ENCODE data around the gene TMPRSS7. TPM values are rescaled to one million over a fixed set of nuclear protein-coding genes. Genes with fewer than 3 reads are reported as not detected.

Gene TMPRSS7
- polyA plus RNA-seq, 1 donor from 2014 or later, result 0.52 TPM

DNA sequence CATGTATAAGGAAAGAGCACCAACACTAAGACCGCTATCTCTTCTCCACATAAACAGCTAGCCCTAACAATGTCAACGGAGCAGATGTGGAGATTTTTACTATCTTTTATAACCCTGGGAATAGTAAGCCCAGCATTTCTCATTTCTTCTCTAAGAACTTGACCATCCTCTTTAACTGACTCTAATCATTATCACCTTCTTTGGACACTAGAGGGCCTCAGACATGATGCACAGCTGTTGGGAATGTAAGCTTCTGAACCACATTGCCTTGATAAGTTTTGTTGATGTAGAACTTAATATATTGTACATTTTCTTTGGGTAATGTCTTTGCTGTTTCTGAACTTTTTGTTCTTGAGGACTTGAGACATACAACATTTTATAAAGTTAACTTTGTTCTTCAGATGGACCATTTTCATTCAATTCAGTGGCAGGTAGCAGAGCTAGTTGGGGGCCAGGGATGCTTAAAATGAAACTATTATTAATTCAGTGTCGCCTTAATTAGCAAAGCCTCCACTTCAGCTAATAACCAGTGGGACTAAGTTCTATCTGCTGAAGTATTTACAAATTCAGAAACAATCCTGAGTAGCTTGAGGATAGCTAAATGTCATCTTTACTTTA lies 45.4 kb upstream of the TMPRSS7 start:
- Histone ChIP-seq H3K27ac (ENCODE audit: low read length) (no peak overlapping the region), H3K9me3 (ENCODE audit: low read length) (no peaks in the 10 kb centered on the region)
- TF ChIP-seq SMC3 (conservative IDR thresholded peaks at IDR 0.05; ENCODE audit: poor library complexity) (peak; percentile 85), RAD21 (conservative IDR thresholded peaks at IDR 0.05) (peak; percentile 72), TAF1 (IDR thresholded peaks at IDR 0.05; ENCODE audit: low read depth) (no peak)
- TF ChIP-seq, protein P1, sequence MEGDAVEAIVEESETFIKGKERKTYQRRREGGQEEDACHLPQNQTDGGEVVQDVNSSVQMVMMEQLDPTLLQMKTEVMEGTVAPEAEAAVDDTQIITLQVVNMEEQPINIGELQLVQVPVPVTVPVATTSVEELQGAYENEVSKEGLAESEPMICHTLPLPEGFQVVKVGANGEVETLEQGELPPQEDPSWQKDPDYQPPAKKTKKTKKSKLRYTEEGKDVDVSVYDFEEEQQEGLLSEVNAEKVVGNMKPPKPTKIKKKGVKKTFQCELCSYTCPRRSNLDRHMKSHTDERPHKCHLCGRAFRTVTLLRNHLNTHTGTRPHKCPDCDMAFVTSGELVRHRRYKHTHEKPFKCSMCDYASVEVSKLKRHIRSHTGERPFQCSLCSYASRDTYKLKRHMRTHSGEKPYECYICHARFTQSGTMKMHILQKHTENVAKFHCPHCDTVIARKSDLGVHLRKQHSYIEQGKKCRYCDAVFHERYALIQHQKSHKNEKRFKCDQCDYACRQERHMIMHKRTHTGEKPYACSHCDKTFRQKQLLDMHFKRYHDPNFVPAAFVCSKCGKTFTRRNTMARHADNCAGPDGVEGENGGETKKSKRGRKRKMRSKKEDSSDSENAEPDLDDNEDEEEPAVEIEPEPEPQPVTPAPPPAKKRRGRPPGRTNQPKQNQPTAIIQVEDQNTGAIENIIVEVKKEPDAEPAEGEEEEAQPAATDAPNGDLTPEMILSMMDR (IDR thresholded peaks at IDR 0.05; ENCODE audit: poor library complexity, severe bottlenecking), result peak; percentile 78

DNA sequence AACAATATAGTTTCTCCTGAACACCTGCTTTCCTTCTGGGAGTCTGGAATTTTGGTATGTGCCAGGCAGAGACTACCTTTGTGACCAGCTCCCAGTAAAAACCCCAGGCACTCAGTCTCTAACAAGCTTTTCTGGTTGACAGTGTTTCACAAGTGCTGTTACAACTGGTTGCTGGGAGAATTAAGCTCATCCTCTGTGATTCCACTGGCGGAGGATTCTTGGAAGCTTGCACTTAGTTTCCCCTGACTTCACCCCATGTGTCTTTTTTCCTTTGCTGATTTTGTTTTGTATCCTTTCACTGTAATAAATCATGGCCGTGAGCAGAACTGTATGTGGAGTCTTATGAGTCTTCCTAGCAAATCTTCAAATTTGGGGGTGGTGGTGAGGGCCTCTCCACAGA lies 41.5 kb upstream of the TMPRSS7 start:
- Histone ChIP-seq H3K36me3 (ENCODE audit: insufficient read depth, low read length) (peaks cover 4% of the 10 kb centered on the region), H3K27ac (ENCODE audit: low read length) (no peak overlapping the region), H3K27me3 (ENCODE audit: insufficient read depth, low read depth, low read length) (no peaks in the 10 kb centered on the region), H3K4me3 (ENCODE audit: low read length) (no peak overlapping the region), H3K9me3 (ENCODE audit: low read length) (no peaks in the 10 kb centered on the region), H4K20me1 (ENCODE audit: insufficient read depth) (no peaks in the 10 kb centered on the region), H3K79me2 (replicated peaks; ENCODE audit: insufficient read depth, low read length) (peaks cover 9% of the 10 kb centered on the region), H3F3A (ENCODE audit: insufficient read depth, low read length, poor library complexity, severe bottlenecking) (no peaks in the 10 kb centered on the region), H3K4me2 (ENCODE audit: low read length) (no peak overlapping the region), H3K9me2 (ENCODE audit: insufficient read depth, low read length) (no peaks in the 10 kb centered on the region), H3K9ac (ENCODE audit: low read length) (no peak overlapping the region), H2AFZ (ENCODE audit: low read depth, low read length) (no peak overlapping the region)
- TF ChIP-seq EZH2 (IDR thresholded peaks at IDR 0.05; ENCODE audit: borderline replicate concordance, insufficient read depth, low read length, poor library complexity, severe bottlenecking) (no peak), POLR2AphosphoS5 (IDR thresholded peaks at IDR 0.05) (no peak), TAF1 (IDR thresholded peaks at IDR 0.05; ENCODE audit: low read depth) (no peak)
- TF ChIP-seq, protein P1 (IDR thresholded peaks at IDR 0.05; ENCODE audit: poor library complexity, severe bottlenecking), result no peak
- TF ChIP-seq, protein P2, sequence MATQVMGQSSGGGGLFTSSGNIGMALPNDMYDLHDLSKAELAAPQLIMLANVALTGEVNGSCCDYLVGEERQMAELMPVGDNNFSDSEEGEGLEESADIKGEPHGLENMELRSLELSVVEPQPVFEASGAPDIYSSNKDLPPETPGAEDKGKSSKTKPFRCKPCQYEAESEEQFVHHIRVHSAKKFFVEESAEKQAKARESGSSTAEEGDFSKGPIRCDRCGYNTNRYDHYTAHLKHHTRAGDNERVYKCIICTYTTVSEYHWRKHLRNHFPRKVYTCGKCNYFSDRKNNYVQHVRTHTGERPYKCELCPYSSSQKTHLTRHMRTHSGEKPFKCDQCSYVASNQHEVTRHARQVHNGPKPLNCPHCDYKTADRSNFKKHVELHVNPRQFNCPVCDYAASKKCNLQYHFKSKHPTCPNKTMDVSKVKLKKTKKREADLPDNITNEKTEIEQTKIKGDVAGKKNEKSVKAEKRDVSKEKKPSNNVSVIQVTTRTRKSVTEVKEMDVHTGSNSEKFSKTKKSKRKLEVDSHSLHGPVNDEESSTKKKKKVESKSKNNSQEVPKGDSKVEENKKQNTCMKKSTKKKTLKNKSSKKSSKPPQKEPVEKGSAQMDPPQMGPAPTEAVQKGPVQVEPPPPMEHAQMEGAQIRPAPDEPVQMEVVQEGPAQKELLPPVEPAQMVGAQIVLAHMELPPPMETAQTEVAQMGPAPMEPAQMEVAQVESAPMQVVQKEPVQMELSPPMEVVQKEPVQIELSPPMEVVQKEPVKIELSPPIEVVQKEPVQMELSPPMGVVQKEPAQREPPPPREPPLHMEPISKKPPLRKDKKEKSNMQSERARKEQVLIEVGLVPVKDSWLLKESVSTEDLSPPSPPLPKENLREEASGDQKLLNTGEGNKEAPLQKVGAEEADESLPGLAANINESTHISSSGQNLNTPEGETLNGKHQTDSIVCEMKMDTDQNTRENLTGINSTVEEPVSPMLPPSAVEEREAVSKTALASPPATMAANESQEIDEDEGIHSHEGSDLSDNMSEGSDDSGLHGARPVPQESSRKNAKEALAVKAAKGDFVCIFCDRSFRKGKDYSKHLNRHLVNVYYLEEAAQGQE (IDR thresholded peaks at IDR 0.05; ENCODE audit: borderline replicate concordance), result no peak

More for the DNA sequence above, 45.4 kb upstream of the TMPRSS7 start:
- no peaks in the 10 kb centered on the region for H3K9me2 ChIP-seq (ENCODE audit: insufficient read depth, low read length)
- H3K27me3 ChIP-seq (ENCODE audit: insufficient read depth, low read depth, low read length), result no peaks in the 10 kb centered on the region
- no peak overlapping the region for H3K4me3 ChIP-seq (ENCODE audit: low read length)
- H3K79me2 ChIP-seq (replicated peaks; ENCODE audit: insufficient read depth, low read length), result peaks cover 9% of the 10 kb centered on the region
- no peak overlapping the region for H3K9ac ChIP-seq (ENCODE audit: low read length)
- no peak overlapping the region for H2AFZ ChIP-seq (ENCODE audit: low read depth, low read length)
- H3F3A ChIP-seq (ENCODE audit: insufficient read depth, low read length, poor library complexity, severe bottlenecking), result no peaks in the 10 kb centered on the region
- no peaks in the 10 kb centered on the region for H4K20me1 ChIP-seq (ENCODE audit: insufficient read depth)
- H3K4me2 ChIP-seq (ENCODE audit: low read length), result no peak overlapping the region
- peaks cover 4% of the 10 kb centered on the region for H3K36me3 ChIP-seq (ENCODE audit: insufficient read depth, low read length)
